Left lobe of liver (tissue), 2 donors: Measurements from ENCODE around the gene OSCP1. TPM values are rescaled to one million over a fixed set of nuclear protein-coding genes. Genes with fewer than 3 reads are reported as not detected.

Experiments used
- ATAC-seq: fragments of 200-7000 bp; cut with Tn5 transposase; one replicate; pipeline ENCODE4 v1.9.1; 2020; ENCODE audit warnings: mild to moderate bottlenecking, moderate library complexity
- DNase-seq: peaks from one replicate; pipeline ENCODE4 v3.0.0-alpha.2; 2020; ENCODE audit warnings: low spot score
- total RNA-seq: library from RNA; stranded (reverse); gene quantifications from one replicate; pipeline ENCODE4 v1.2.1, GENCODE V29; 2021
- donor health status: DM: no; HTN: no; CAD: no; lungs with moderate emphysema.
- donor health status: DM: no; HTN: yes; CAD: no.

The OSCP1 gene
- total RNA-seq, 1 donor from 2014 or later, result 1.2 TPM

GRCh38 chr1:36408479-36408878, 41.8 kb downstream of the OSCP1 start:
- no peak for ATAC-seq

DNA sequence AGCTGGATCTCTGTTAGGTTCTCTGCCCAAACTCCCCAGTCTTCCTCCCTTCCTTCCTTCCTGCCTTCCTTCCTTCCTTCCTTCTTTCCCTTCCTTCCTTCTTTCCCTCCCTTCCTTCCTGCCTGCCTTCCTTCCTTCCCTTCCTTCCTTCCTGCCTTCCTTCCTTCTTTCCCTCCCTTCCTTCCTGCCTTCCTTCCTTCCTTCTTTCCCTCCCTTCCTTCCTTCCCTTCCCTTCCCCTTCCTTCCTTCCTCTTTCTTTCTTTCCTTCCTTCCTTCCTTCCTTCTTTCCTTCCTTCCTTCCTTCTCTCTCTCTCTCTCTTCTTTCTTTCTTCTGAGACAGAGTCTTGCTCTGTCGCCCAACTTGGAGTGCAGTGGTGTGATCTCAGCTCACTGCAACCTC, 43.8 kb downstream of the OSCP1 start:
- no peak for ATAC-seq
- no peak for DNase-seq

More at GRCh38 chr1:36408479-36408878, 41.8 kb downstream of the OSCP1 start:
- no peak for DNase-seq

DNA sequence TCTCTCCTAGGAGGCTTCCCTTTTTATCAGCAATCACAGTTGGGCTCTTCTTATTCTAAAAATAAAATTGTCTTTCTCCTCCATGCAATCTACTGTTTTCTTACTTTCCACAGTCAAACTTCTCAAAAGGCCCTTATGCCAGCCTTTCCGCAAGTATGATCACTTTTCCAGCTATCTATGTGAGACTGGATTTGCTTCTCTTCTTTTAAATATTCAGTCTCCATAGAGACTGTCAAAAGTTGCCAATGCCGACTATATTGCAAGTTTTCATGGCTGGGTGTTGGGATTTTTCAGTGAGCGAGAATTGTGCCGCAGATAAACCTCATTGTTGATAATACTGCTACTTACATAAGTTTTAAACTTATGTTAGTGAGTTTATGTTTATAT, 47.8 kb downstream of the OSCP1 start:
- DNase-seq (no peak), ATAC-seq (no peak)

GRCh38 chr1:36401602-36402503, 48.4 kb downstream of the OSCP1 start:
- ATAC-seq, result no peak
- no peak for DNase-seq

DNA sequence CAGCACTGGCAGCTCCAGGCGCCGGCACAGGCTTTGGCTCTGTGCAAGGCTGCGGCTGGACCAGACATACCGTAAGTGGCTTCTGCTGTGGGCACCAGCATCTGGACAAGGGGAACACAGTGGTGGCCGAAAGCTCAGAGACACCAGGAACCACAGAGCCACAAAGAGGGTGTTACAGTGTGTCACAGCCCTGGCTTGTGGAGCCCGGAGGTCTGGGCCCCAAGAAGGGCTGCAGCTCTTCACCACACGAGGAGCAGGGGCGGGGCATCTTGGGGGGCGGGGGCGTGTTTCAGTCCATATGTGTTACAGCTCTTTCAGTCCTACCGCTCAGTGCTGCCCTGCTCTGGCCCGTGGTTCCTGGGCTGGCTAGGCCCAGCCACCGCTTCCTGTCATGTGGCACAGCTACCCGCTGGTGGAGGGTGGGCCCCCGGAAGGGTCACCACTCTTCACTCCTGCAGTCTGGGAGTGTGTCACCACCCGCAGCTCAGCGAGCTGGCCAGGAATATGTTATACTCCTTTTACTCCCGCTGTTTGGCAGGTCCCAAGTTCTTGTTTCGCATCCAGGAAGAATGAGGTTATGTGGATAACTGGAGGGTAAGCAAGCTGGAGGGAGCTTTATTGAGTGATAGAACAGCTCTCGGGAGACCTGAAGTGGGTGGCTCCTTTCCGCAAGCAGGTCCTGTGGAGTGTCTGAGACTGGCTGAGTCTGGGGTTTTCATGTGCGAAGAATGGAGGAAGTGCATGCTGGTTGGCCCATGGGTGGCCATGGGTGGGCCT, 49.2 kb downstream of the OSCP1 start:
- peak; percentile 66 for DNase-seq
- ATAC-seq, result peak; percentile 40

DNA sequence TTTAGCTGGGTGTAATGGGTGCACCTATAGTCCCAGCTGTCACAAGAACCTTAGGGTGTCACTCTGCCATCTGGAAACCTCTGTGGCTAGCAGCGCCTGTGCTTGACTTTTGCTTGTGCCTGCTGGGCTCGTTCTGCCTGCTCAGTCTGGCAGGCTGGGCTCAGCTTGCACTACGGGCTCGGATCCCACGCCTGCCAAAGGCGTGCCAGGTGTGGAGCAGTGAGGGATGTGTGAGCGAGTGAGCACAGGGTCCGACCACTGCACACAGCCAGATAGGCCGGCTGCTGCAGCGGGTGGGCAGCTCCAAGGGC, 49.8 kb downstream of the OSCP1 start:
- DNase-seq (no peak), ATAC-seq (no peak)

- ATAC-seq, result no peak
- DNase-seq, result no peak
These were observed 51.8 kb downstream of the OSCP1 start for GRCh38 chr1:36398370-36398977.

GRCh38 chr1:36397378-36398230, 52.6 kb downstream of the OSCP1 start, which contains the start of gene LSM10:
TSS of gene LSM10 (minus strand) at chr1:36397908. CDS start at chr1:36394129, 3,779 bp downstream.
- DNase-seq (peak; percentile 96), ATAC-seq (peak; percentile 97)

DNA sequence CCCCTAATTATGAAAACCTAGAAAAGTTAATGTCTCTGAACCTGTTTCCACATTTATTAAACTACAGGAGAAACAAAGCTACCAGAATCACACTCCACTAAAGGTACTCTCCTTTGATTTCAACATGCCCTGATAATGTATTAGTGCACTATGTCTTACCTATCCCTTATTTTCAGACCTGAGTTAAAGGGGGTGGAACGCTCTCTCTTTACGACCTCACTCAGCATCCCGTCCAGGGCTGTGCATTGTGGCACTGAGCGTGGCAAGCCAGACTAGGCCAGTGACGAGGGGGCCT, 53.2 kb downstream of the OSCP1 start:
- no peak for DNase-seq
- ATAC-seq, result no peak

- DNase-seq, result no peak
- no peak for ATAC-seq
These were observed 53.9 kb downstream of the OSCP1 start for GRCh38 chr1:36396359-36396758.

DNA sequence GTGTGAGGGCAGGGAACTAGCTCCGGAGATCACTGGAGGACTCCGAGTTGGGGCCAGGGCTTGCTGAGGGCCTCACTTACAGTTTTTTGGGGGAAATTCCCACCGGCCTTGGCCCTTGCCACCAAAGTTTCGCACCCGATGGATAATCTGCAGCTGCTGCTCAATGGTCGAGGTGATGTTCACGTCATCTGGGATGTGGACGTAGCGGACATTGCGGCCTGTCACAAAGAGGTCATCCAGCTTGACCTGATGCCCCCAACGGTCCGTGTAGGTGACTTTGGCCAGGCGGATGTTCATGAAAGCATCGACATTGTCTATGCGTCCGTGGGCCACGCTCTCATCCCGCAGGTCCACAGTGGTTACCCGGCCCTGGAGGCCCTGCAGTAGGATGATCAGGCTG, 56.6 kb downstream of the OSCP1 start:
- no peak for DNase-seq
- ATAC-seq, result no peak

- DNase-seq, result no peak
- ATAC-seq, result no peak
These were observed 57.4 kb downstream of the OSCP1 start for GRCh38 chr1:36392836-36393235.

DNA sequence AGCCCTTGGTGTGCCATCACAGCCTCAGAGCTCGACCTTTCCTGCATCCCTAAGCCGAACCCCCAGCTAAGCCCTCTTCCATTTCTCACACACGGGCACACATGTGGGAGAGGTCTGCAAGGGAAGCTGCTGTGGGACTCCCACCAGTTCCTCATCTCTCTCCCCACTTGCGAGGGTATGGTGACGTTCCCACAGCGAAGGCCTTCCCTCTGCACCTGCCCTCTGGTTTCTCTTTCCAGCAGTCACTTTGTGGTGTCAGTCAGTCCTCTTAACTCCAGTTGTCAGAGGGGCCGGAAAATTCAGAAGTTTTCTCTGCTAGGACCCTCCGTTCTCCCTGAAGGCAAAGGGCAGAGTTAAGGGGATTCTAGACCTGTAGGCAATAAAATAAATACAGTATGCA, 59.0 kb downstream of the OSCP1 start:
- DNase-seq, result no peak
- ATAC-seq, result no peak

DNA sequence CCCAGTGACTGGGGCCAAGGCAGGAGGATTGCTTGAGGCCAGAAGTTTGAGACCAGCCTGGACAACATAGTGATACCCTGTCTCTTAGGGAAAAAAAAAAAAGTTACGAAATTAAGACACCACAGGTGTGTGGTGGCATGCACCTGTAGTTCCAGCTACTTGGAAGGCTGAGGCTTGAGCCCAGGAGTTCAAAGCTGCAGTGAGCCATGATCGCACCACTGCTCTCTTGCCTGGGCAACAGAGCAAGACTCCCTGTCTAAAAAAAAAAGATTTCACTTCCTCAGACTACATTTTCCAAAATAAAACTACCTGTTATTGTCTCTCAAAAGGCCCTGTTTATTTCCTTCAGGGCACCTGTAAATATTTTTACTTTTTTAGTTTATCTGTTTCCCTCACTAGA, 59.8 kb downstream of the OSCP1 start:
- DNase-seq (no peak), ATAC-seq (no peak)

GRCh38 chr1:36389999-36390398, 60.3 kb downstream of the OSCP1 start:
- no peak for DNase-seq
- ATAC-seq, result no peak

GRCh38 chr1:36389261-36389660, 61.0 kb downstream of the OSCP1 start:
- DNase-seq (no peak), ATAC-seq (no peak)

GRCh38 chr1:36387141-36387949, 62.9 kb downstream of the OSCP1 start:
- no peak for DNase-seq
- ATAC-seq, result no peak

DNA sequence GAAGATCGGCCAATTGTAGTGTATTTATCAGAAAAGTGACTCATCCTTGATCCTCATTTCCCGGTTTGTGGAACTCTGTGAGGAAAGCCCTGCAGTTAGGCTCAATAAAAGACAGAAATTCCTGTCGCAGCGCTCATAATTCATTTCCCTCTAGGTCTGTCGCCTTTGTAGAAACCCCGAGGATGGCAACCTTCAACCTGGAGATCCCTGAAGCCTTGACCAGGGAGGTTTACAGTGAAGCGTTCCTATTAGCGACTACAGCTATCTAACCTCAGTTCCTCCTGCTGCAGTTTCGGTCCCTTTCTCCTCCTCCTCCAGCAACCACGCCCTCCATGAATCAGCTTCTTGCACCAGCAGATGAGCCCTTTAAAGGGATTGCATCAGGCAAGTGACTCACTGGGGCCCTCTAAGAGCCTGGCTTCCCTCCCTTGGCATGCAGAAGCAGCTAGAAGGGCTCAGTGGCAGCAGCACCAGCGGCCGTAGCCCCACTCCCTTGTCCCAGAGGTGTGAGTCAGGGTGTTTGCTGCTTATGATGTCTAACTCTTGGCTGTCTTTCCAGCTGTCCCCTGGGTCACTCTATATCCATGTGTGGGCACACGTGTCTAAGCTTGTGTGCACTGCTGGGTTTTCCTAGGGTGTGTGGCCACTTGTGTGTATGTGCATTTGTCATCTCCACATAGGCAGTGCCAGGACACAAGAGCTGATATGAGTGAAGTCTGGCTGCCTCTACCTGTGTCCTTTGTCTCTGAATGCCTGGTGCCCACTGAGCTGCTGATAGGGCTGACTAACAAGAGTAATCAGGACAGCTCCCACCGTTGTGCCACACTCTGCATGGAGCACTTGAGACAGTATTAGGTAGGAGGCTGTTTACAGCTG, 63.7 kb downstream of the OSCP1 start:
- ATAC-seq (peak; percentile 55), DNase-seq (peak; percentile 83)
